Measurements from ENCODE around the gene MRPS6.

MRPS6 gene

DNA sequence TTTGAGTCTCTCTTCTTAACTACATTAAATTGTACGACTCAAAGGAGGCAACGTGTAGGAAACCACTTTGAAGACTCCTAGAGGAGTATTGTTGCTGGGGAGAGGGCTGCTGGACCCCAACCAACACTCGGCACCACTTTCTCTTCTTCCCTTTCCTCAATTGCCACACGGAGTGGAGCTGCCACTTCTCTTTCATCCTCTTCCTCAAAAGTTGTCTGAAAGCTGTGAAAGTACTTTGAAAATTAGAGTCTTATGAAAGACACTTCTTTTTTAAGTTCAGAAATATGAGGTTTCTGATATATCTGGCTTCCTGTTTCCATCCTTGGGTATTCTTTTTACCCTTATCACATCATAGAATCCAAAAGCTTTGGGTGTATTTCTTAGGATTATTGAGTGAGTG is 59.5 kb downstream of the MRPS6 start:
- DNase-seq (ENCODE audit: low spot score): no peak

DNA sequence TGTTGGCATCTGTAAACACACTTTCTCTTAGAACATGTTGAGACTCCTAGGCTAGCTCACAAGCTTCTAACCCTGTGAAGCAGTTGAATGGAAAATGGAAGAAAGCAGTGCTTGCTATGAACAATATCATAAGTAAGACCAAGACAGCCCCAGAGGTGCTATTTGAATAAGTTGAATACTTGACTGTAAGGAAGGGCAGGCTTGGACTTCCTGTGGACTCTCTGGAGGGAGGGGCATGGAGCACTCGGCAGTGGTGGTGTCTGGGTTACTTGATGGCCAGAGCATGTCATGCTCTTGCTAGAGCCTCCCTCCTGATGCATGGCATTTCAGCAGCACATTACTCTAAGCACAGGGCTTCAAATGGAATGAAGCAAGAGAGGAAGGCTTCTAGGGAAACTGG is 60.0 kb downstream of the MRPS6 start:
- no peak for DNase-seq (ENCODE audit: low spot score)

- DNase-seq (ENCODE audit: low spot score): no peak
Measured at GRCh38 chr21:34133802-34134201, 60.4 kb downstream of the MRPS6 start.

DNA sequence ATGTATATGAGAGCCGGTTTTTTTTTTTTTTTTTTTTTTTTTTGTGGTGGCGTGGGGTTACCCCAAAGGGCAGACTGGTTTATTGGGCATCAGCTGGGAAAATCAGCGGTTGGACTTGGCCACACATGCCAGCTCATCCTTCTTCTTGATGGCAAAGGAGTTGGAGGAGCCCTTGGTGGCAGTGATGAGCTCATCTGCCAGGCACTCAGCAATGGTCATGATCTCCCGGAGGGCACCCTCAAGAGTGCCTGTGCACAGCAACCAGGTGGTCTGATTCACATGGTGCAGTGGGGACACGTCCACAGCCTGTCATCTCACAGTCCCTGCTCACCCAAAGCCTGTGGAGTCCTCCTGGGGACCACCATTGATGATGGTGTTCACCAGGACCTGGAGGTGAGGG is 62.0 kb downstream of the MRPS6 start:
- no peak for DNase-seq (ENCODE audit: low spot score)

DNA sequence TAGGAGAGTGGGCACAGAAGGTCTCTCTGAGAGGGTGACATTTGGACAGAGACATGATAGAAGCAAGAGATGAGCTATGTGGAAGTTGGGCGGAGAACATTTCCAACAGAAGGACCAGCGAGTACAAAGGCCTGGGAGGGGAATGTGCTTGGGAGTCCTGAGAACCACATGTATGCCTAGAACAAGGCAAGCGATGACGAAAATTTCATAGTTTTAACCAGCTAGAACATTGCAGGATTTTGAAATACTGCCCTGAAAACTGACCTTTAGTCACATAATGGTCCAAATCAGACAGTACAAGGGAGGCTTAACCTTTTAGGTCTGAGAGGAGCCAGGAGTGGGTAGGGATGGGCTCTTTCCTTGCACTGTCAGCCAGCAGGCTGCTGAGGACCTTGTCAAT is 68.0 kb downstream of the MRPS6 start:
- DNase-seq (ENCODE audit: low spot score): no peak

GRCh38 chr21:34143685-34144182 is 70.4 kb downstream of the MRPS6 start:
- DNase-seq (ENCODE audit: low spot score): no peak

GRCh38 chr21:34144224-34144623 is 70.8 kb downstream of the MRPS6 start:
- DNase-seq (ENCODE audit: low spot score): no peak

GRCh38 chr21:34147792-34148418 is 74.5 kb downstream of the MRPS6 start:
- no peak for DNase-seq (ENCODE audit: low spot score)

DNA sequence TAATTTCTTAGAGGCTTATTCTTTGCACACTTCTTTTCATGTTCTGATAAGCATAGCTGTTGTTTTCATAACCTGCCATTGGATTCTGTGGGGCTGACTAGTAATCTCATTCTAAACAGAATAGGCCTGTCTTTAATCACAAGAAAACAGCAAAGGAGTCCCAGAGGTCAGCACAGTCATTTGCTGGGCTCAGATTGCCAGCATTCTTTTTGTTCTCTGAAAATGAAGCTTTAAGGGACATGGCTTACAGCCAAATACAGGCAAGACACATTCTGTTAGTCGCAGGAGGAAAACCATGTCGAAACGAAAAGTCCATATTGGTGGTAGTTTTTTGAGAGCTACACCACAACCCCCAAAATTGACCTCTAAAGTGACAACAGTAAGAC is 75.0 kb downstream of the MRPS6 start:
- DNase-seq (ENCODE audit: low spot score): no peak

GRCh38 chr21:34148826-34149558 is 75.6 kb downstream of the MRPS6 start:
- no peak for DNase-seq (ENCODE audit: low spot score)

DNA sequence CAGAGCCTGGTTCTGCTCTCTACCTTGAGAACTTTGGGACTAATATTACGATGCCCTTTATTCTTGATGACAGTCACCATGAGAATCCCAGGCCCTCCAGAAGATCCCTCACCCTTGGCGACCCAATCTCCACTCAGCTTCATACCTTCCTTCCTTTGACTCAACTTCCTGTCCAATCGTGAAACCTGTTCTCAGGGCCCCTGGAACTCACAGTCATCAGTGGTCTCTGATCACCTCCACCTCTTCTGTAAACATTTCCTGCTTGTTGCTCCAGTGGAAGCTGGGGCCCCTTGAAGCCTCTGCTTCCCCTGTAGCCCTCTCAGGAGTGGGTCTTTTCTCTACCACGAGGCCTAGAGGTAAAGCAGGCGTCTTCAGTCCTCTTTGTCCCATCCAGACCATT is 79.1 kb downstream of the MRPS6 start:
- no peak for DNase-seq (ENCODE audit: low spot score)

- no peak for DNase-seq (ENCODE audit: low spot score)
Measured at GRCh38 chr21:34154878-34155277, 81.5 kb downstream of the MRPS6 start.

DNA sequence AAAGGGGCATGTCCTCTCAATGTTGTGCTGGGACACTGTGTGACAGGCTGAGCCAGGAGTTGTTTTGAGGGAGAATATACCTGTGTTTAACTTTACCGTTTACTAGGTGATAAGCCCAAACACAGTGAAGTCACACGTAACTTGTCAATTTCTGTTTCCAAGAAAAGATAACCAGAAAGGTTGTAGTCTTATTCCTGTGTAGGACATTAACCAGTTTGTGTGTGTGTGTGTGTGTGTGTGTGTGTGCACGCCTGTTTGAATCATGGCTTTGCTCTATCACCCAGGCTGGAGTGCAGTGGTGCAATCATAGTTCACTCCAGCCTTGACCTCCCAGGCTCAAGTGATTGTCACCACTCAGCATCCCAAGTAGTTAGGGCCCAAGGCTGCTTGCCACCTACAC is 83.6 kb downstream of the MRPS6 start:
- DNase-seq (ENCODE audit: low spot score): no peak

GRCh38 chr21:34157521-34157920 is 84.1 kb downstream of the MRPS6 start:
- DNase-seq (ENCODE audit: low spot score): no peak

- no peak for DNase-seq (ENCODE audit: low spot score)
Measured at GRCh38 chr21:34158866-34159835, 85.8 kb downstream of the MRPS6 start.

DNA sequence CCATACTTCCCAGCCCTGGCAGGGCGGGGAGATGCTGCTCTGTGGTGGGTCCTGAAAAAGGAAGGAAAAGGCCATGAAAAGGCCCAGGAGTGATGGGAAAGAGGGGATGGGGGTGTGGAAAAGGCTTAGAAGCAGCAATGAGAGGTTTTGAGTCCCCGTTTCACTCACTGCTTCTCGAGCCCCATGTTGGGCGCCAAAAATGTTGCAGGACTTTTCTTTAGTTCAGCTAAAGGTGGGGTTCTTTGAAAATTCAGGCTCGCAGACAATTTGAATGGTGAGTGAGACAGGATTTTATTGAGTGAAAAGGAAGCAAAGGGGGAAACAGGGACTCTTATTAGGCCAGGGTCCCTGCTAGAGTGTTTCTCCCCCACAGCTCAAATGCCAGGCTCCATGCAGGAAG is 93.1 kb downstream of the MRPS6 start:
- no peak for DNase-seq (ENCODE audit: low spot score)

DNA sequence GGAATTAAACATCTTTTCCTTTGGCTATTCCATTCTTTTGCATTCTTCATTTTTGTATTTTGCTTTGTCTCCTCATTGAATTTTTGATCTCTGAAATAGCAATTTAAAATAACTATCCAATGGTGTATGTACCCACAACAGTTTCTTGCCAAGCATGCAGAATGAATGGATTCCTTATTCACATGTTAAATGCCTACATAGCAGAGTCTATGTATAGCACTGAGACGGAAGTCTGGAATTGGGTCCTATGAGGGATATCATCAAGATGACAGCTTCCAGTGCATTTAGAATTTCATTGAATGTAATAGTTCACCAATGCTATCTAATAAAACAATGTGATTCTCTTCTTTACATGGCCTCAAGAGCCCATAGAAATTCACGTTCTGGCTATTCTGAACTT is 97.5 kb downstream of the MRPS6 start:
- no peak for DNase-seq (ENCODE audit: low spot score)

DNA sequence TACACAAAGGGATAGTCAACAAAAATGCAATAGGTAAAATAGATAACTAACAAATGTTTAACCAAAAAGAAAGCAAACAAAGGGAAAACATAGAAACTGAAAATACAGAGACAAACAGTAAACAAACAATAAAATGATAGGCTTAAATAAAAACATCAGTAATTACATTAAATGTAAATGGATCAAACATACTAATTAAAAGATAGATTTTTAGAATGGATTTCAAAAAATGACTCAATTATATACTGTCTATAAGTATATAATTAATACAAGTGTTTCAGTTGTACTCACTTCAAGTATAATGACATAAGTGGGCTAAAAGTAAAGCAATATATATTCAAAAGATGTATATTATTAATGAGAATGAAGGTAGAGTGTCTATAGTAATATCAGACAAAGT is 101.1 kb downstream of the MRPS6 start:
- DNase-seq (ENCODE audit: low spot score): no peak

DNA sequence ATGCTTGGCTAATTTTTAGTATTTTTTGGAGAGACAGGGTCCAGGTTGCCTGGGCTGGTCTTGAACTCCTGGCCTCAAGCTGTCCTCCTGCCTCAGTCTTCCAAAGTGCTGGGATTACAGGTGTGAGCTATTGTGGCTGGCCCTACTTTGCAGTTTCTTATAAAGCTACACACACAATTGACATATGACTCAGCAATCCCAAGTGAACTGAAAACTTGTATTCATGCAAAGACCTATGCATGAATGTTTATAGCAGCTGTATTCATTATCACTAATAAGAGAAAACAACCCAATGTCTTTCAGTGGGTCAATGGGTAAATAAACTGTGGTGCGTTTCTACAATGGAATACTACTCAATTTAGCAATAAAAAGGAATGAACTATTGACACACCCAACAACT is 103.1 kb downstream of the MRPS6 start:
- no peak for DNase-seq (ENCODE audit: low spot score)

GRCh38 chr21:34177919-34178567 is 104.7 kb downstream of the MRPS6 start:
- no peak for DNase-seq (ENCODE audit: low spot score)

GRCh38 chr21:34179204-34179935 is 106.0 kb downstream of the MRPS6 start:
- DNase-seq (ENCODE audit: low spot score): no peak

Measured in GM03348 (cell line).